HepG2 (cell line): ENCODE results near the gene HBA2. TPM values are rescaled to one million over a fixed set of nuclear protein-coding genes. Genes with fewer than 3 reads are reported as not detected.

Experiments used
- ATAC-seq: fragments of 200-7000 bp; cut with Tn5 transposase; 3 replicates; pipeline ENCODE4 v1.9.1; 2020; ENCODE audit warnings: mild to moderate bottlenecking, moderate library complexity
- BruUV-seq: library from RNA; stranded (reverse); fragments of 400-500 nt; replicated peaks from 2 replicates; lab custom pipeline; 2021; lab: Mats Ljungman, UMichigan
- CTCF ChIA-PET: fragments of 300-600 bp; formaldehyde crosslinking; extraction: SDS; loops from one replicate; lab custom pipeline; 2021; ENCODE audit warnings: low total read pairs, inconsistent platforms, low intra/inter-chr PET ratio; lab: Yijun Ruan, JAX
- POLR2A ChIA-PET: fragments of 350-600 bp; sonication (Branson Sonifier 250); formaldehyde crosslinking; loops from one replicate; lab custom pipeline; 2020; ENCODE audit warnings: antibody characterized with exemption, inconsistent platforms; lab: Yijun Ruan, JAX
- DNase-seq: peaks from one replicate; pipeline ENCODE4 v3.0.0-alpha.2; 2015; ENCODE audit warnings: low spot score
- FAIRE-seq: peaks from 3 replicates; lab custom pipeline; 2011; peaks lifted over from hg19 to GRCh38; lab: Jason Lieb, UNC
- H2AFZ ChIP-seq: one replicate; pipeline ENCODE4 v1.6.1; 2011; ENCODE audit warnings: low read length, inconsistent platforms
- H3K27ac ChIP-seq: fragments of 300-600 bp; 3 replicates; pipeline ENCODE4 v1.8.0; 2011; ENCODE audit warnings: mixed run types, mild to moderate bottlenecking, mixed read lengths, low read length, inconsistent platforms; ENCODE audit not compliant: insufficient read depth; ENCODE audit errors: extremely low read length
- H3K27me3 ChIP-seq, 2 experiments: fragments of 200-600 bp in 1 of 2; 2 replicates in 1 of 2; 3 replicates in 1 of 2; pipeline versions ENCODE4 v1.6.0 to v1.8.0; 2011; ENCODE audit warnings: low read length in 2 of 2, mild to moderate bottlenecking in 2 of 2, moderate library complexity in 2 of 2, inconsistent platforms in 1 of 2; ENCODE audit not compliant: insufficient read depth in 2 of 2, control insufficient read depth in 1 of 2
- H3K36me3 ChIP-seq, 2 experiments: fragments of 200-600 bp in 1 of 2; replicated peaks in 1 of 2; 2 replicates in 1 of 2; 3 replicates in 1 of 2; pipeline versions ENCODE4 v1.5.1 to v1.8.0; 2011; ENCODE audit warnings: low read length in 2 of 2, inconsistent platforms in 1 of 2; ENCODE audit not compliant: insufficient read depth in 2 of 2, control insufficient read depth in 1 of 2
- H3K4me1 ChIP-seq: 2 replicates; pipeline ENCODE4 v1.5.1; 2012; ENCODE audit warnings: low read length, inconsistent platforms; ENCODE audit not compliant: insufficient read depth
- H3K4me2 ChIP-seq: 2 replicates; pipeline ENCODE4 v1.6.0; 2011; ENCODE audit warnings: low read depth, low read length, inconsistent platforms
- H3K4me3 ChIP-seq, 3 experiments: fragments of 200-600 bp in 1 of 3; sonication (generic), shearing (Covaris generic) in 1 of 3; replicated peaks in 1 of 3; 2 replicates each; pipeline ENCODE4 v1.5.1; 2011 to 2016; ENCODE audit warnings: low read length in 3 of 3, inconsistent platforms in 2 of 3, low read depth in 2 of 3, mild to moderate bottlenecking in 2 of 3, control low read depth in 1 of 3, mixed read lengths in 1 of 3; ENCODE audit not compliant: insufficient read depth in 1 of 3
- H3K79me2 ChIP-seq: one replicate; pipeline ENCODE4 v1.6.1; 2011; ENCODE audit warnings: low read length, inconsistent platforms; ENCODE audit not compliant: insufficient read depth
- H3K9ac ChIP-seq: 2 replicates; pipeline ENCODE4 v1.6.0; 2011; ENCODE audit warnings: mild to moderate bottlenecking, low read depth, low read length, inconsistent platforms; ENCODE audit not compliant: insufficient read depth
- H3K9me3 ChIP-seq: 2 replicates; pipeline ENCODE4 v1.5.1; 2012; ENCODE audit warnings: mild to moderate bottlenecking, low read length
- H4K20me1 ChIP-seq: 2 replicates; pipeline ENCODE4 v1.6.0; 2011; ENCODE audit warnings: inconsistent platforms, mild to moderate bottlenecking, low read length, moderate library complexity; ENCODE audit not compliant: insufficient read depth
- ARNTL ChIP-seq: sonication (generic); formaldehyde crosslinking; IDR thresholded peaks from 2 replicates; pipeline ENCODE4 v1.4.0; 2020; ENCODE audit warnings: mild to moderate bottlenecking, missing genetic modification reagents
- HMG20B ChIP-seq: conservative IDR thresholded peaks from 2 replicates; pipeline ENCODE4 v1.6.1; 2016; ENCODE audit warnings: missing genetic modification reagents, missing compliant biosample characterization
- IRF9 ChIP-seq: sonication (generic); formaldehyde crosslinking; IDR thresholded peaks from 2 replicates; pipeline ENCODE4 v1.8.0; 2022; ENCODE audit warnings: missing genetic modification reagents, mild to moderate bottlenecking, borderline replicate concordance
- MAFK ChIP-seq, 2 experiments: IDR thresholded peaks in 1 of 2; conservative IDR thresholded peaks in 1 of 2; 2 replicates each; pipeline ENCODE4 v1.6.1; 2011; ENCODE audit warnings: improper control_type of control experiment in 2 of 2, low read length in 2 of 2
- POLR2A ChIP-seq, 2 experiments: IDR thresholded peaks; 2 replicates each; pipeline ENCODE4 v1.6.1; 2011; ENCODE audit warnings: low read depth in 2 of 2, low read length in 2 of 2, mild to moderate bottlenecking in 1 of 2, moderate library complexity in 1 of 2; ENCODE audit not compliant: insufficient read depth in 1 of 2
- ZNF180 ChIP-seq: sonication (generic); formaldehyde crosslinking; IDR thresholded peaks from 2 replicates; pipeline ENCODE4 v1.4.0; 2020; ENCODE audit warnings: low read depth, missing genetic modification reagents, borderline replicate concordance
- ZNF431 ChIP-seq: sonication (generic); formaldehyde crosslinking; IDR thresholded peaks from 2 replicates; pipeline ENCODE4 v1.9.0; 2022; ENCODE audit warnings: missing genetic modification reagents, low read depth, mild to moderate bottlenecking, borderline replicate concordance
- ZSCAN25 ChIP-seq: sonication (generic); formaldehyde crosslinking; IDR thresholded peaks from 2 replicates; pipeline ENCODE4 v1.8.0; 2022; ENCODE audit warnings: mild to moderate bottlenecking, missing genetic modification reagents
- WGBS: methylation state at CpG from one replicate; pipeline ENCODE4 v1.1.6; 2017; ENCODE audit warnings: low lambda C conversion rate; 5-methylcytosine and 5-hydroxymethylcytosine counted together
- in situ Hi-C: cut with HindIII; loops from 2 replicates; pipeline ENCODE4 v1.10.0; 2017; ENCODE audit warnings: low pct_unique_long_range_greater_than_20kb; ENCODE audit not compliant: extremely low pct_ligation_motif_present
- intact Hi-C: fragments of 100-400 bp; cut with micrococcal nuclease; formaldehyde crosslinking; loops from one replicate; pipeline ENCODE4 v1.10.0; 2022; ENCODE audit not compliant: unreplicated experiment
- polyA plus RNA-seq, 8 experiments: library from polyadenylated mRNA; depleted of rRNA in 3 of 8; stranded (reverse) in 7 of 8; unstranded in 1 of 8; fragments of >200 nt; fragmentation: Illumina TruSeq in 4 of 8; extraction: Trizol in 4 of 8; gene quantifications; 2 replicates each; pipeline versions ENCODE4 v1.2.1 to v1.2.3, GENCODE V29; 2011 to 2016; ENCODE audit warnings: low read depth in 4 of 8, missing spikeins in 1 of 8, mixed read lengths in 1 of 8; ENCODE audit not compliant: insufficient read depth in 1 of 8
- total RNA-seq, 5 experiments: library from RNA; depleted of rRNA; stranded (reverse); fragments of >200 nt; fragmentation: Illumina TruSeq; extraction: Trizol; gene quantifications; 2 replicates each; pipeline ENCODE4 v1.2.3, GENCODE V29; 2016; ENCODE audit warnings: low read depth in 1 of 5
- TF ChIP-seq, protein P1 (sequence below): sonication (generic); formaldehyde crosslinking; IDR thresholded peaks from 2 replicates; pipeline ENCODE4 v1.4.0; 2020; ENCODE audit warnings: missing genetic modification reagents

Gene HBA2
- total and polyA plus RNA-seq, 2 of the 13 experiments (the other 11 are each of a cell fraction or from before 2014, with no cell fraction given), result not detected

GRCh38 chr16:140175-140857 is 32.4 kb upstream of the HBA2 start:
- Histone ChIP-seq H3K4me2 (no peak overlapping the region), H3K9me3 (no peaks in the 10 kb centered on the region), H3K4me1 (peaks cover 54% of the 10 kb centered on the region), H3K4me3 (no peak overlapping the region), H2AFZ (no peak overlapping the region), H3K79me2 (peaks cover 12% of the 10 kb centered on the region), H3K36me3 (no peaks in the 10 kb centered on the region), H3K27me3 (peaks cover 0 to 4% of the 10 kb centered on the region in 2 experiments; a peak in 1 of 5 replicates), H3K9ac (no peak overlapping the region), H4K20me1 (no peaks in the 10 kb centered on the region), H3K27ac (no peak overlapping the region)
- no TSS peak for BruUV-seq
- 64% methylated on average over 10 of the region's 10 CpGs for WGBS
- intact Hi-C loops, result no loop called here
- FAIRE-seq (peak; percentile 4), DNase-seq (no peak), ATAC-seq (no peak)
- ChIA-PET CTCF (no interaction called here), POLR2A (no interaction called here)
- TF ChIP-seq HMG20B (CRISPR knock-in tag) (no peak), ZNF431 (CRISPR knock-in tag) (no peak), IRF9 (no peak), ARNTL (CRISPR knock-in tag) (no peak), ZNF180 (CRISPR knock-in tag) (no peak), ZSCAN25 (CRISPR knock-in tag) (0 out of 2 replicates have a peak, but pooled peaks have one; percentile 59), POLR2A (IDR thresholded peaks at IDR 0.05; ENCODE audit: insufficient read depth in 1 of 2, low read depth in 2 of 2, low read length in 2 of 2) (peak in 1 of 2 experiments; percentile 36; a peak in 1 of 4 replicates), MAFK (conservative IDR thresholded peaks at IDR 0.05 in 1 of 2, IDR thresholded peaks at IDR 0.05 in 1 of 2; ENCODE audit: low read length in 2 of 2) (no peak)
- TF ChIP-seq, protein P1, sequence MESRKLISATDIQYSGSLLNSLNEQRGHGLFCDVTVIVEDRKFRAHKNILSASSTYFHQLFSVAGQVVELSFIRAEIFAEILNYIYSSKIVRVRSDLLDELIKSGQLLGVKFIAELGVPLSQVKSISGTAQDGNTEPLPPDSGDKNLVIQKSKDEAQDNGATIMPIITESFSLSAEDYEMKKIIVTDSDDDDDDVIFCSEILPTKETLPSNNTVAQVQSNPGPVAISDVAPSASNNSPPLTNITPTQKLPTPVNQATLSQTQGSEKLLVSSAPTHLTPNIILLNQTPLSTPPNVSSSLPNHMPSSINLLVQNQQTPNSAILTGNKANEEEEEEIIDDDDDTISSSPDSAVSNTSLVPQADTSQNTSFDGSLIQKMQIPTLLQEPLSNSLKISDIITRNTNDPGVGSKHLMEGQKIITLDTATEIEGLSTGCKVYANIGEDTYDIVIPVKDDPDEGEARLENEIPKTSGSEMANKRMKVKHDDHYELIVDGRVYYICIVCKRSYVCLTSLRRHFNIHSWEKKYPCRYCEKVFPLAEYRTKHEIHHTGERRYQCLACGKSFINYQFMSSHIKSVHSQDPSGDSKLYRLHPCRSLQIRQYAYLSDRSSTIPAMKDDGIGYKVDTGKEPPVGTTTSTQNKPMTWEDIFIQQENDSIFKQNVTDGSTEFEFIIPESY (CRISPR knock-in tag), result peak; percentile 16; the same call in 1 of the 2 replicates
- in situ Hi-C loops, result no loop called here
